Suprapubic skin (tissue), 4 donors: ENCODE measurements around the gene DAAM2. TPM values are rescaled to one million over a fixed set of nuclear protein-coding genes. Genes with fewer than 3 reads are reported as not detected.

Experiments used
- DNase-seq, 2 donors: peaks; one replicate each; pipeline ENCODE4 v3.0.0-alpha.2; 2019; ENCODE audit warnings: low spot score in 2 of 2
- H3K27ac ChIP-seq: fragments of 200-600 bp; sonication (generic); one replicate; pipeline ENCODE4 v1.5.1; 2019
- H3K27me3 ChIP-seq: fragments of 200-600 bp; sonication (generic); one replicate; pipeline ENCODE4 v1.5.1; 2019
- H3K36me3 ChIP-seq: fragments of 200-600 bp; sonication (generic); one replicate; pipeline ENCODE4 v1.5.1; 2019
- H3K4me1 ChIP-seq: fragments of 200-600 bp; sonication (generic); one replicate; pipeline ENCODE4 v1.5.1; 2019
- H3K4me3 ChIP-seq: fragments of 200-600 bp; sonication (generic); one replicate; pipeline ENCODE4 v1.5.1; 2019; ENCODE audit warnings: mild to moderate bottlenecking
- H3K9me3 ChIP-seq: fragments of 200-600 bp; sonication (generic); one replicate; pipeline ENCODE4 v1.5.1; 2019
- EP300 ChIP-seq: sonication (generic); formaldehyde crosslinking; IDR thresholded peaks from one replicate; pipeline ENCODE4 v1.6.1; 2017; ENCODE audit warnings: antibody characterized with exemption
- POLR2A ChIP-seq, 2 donors: fragments of 450-650 bp; IDR thresholded peaks; one replicate each; pipeline ENCODE4 v1.6.1; 2017; ENCODE audit warnings: antibody characterized with exemption in 2 of 2, mild to moderate bottlenecking in 2 of 2, moderate library complexity in 2 of 2
- POLR2AphosphoS5 ChIP-seq, 3 donors: sonication (generic); formaldehyde crosslinking; IDR thresholded peaks; one replicate each; pipeline ENCODE4 v1.6.1; 2017; ENCODE audit warnings: antibody characterized with exemption in 3 of 3
- WGBS: methylation state at CpG from one replicate; pipeline ENCODE4 v1.1.5; 2018; 5-methylcytosine and 5-hydroxymethylcytosine counted together
- total RNA-seq, 4 donors: library from RNA; depleted of rRNA; stranded (reverse); fragments of >200 nt; gene quantifications; one replicate each; pipeline ENCODE4 v1.1.0, GENCODE V29; 2016
- TF ChIP-seq, protein P1 (sequence below), 2 donors: fragments of 200-600 bp in 1 of 2; fragments of 450-650 bp in 1 of 2; sonication (generic) in 1 of 2; IDR thresholded peaks; one replicate each; pipeline ENCODE4 v1.5.1; 2016 to 2019; ENCODE audit warnings: antibody characterized with exemption in 2 of 2, mild to moderate bottlenecking in 1 of 2, moderate library complexity in 1 of 2

DAAM2 gene
- total RNA-seq, 4 donors from 2014 or later = 4.7 to 17.6 (median 9.9) TPM

GRCh38 chr6:39893286-39893685 lies 101.1 kb downstream of the DAAM2 start:
- Histone ChIP-seq H3K27me3 (no peaks in the 10 kb centered on the region), H3K4me3 (no peak overlapping the region), H3K4me1 (no peaks in the 10 kb centered on the region), H3K9me3 (no peaks in the 10 kb centered on the region), H3K27ac (no peak overlapping the region), H3K36me3 (peaks cover 17% of the 10 kb centered on the region)
- WGBS = 85% methylated on average over 8 of the region's 8 CpGs
- TF ChIP-seq POLR2AphosphoS5 (IDR thresholded peaks at IDR 0.05) (no peak), EP300 (no peak), POLR2A (IDR thresholded peaks at IDR 0.05) (no peak)
- TF ChIP-seq, protein P1, sequence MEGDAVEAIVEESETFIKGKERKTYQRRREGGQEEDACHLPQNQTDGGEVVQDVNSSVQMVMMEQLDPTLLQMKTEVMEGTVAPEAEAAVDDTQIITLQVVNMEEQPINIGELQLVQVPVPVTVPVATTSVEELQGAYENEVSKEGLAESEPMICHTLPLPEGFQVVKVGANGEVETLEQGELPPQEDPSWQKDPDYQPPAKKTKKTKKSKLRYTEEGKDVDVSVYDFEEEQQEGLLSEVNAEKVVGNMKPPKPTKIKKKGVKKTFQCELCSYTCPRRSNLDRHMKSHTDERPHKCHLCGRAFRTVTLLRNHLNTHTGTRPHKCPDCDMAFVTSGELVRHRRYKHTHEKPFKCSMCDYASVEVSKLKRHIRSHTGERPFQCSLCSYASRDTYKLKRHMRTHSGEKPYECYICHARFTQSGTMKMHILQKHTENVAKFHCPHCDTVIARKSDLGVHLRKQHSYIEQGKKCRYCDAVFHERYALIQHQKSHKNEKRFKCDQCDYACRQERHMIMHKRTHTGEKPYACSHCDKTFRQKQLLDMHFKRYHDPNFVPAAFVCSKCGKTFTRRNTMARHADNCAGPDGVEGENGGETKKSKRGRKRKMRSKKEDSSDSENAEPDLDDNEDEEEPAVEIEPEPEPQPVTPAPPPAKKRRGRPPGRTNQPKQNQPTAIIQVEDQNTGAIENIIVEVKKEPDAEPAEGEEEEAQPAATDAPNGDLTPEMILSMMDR (IDR thresholded peaks at IDR 0.05) = no peak
- DNase-seq = no peak

GRCh38 chr6:39896701-39897100 lies 104.5 kb downstream of the DAAM2 start:
- no peak for TF ChIP-seq POLR2AphosphoS5 (IDR thresholded peaks at IDR 0.05)
- TF ChIP-seq, protein P1 (IDR thresholded peaks at IDR 0.05) = no peak
- no peak for TF ChIP-seq POLR2A (IDR thresholded peaks at IDR 0.05)
- no peak for TF ChIP-seq EP300
- Histone ChIP-seq H3K4me1 (no peaks in the 10 kb centered on the region), H3K36me3 (peaks cover 35% of the 10 kb centered on the region), H3K27ac (no peak overlapping the region), H3K27me3 (no peaks in the 10 kb centered on the region), H3K9me3 (no peaks in the 10 kb centered on the region), H3K4me3 (no peak overlapping the region)
- DNase-seq = peak in 1 of 2 donors; percentile 61
- WGBS = 85% methylated on average over 12 of the region's 12 CpGs

GRCh38 chr6:39897698-39898097 lies 105.5 kb downstream of the DAAM2 start:
- Histone ChIP-seq H3K4me1 (no peaks in the 10 kb centered on the region), H3K27ac (no peak overlapping the region), H3K27me3 (no peaks in the 10 kb centered on the region), H3K4me3 (no peak overlapping the region), H3K36me3 (peaks cover 36% of the 10 kb centered on the region), H3K9me3 (no peaks in the 10 kb centered on the region)
- DNase-seq = peak in 1 of 2 donors; percentile 29
- TF ChIP-seq POLR2AphosphoS5 (IDR thresholded peaks at IDR 0.05) (no peak), POLR2A (IDR thresholded peaks at IDR 0.05) (no peak), EP300 (no peak)
- TF ChIP-seq, protein P1 (IDR thresholded peaks at IDR 0.05) = no peak
- 87% methylated on average over 3 of the region's 3 CpGs for WGBS

DNA sequence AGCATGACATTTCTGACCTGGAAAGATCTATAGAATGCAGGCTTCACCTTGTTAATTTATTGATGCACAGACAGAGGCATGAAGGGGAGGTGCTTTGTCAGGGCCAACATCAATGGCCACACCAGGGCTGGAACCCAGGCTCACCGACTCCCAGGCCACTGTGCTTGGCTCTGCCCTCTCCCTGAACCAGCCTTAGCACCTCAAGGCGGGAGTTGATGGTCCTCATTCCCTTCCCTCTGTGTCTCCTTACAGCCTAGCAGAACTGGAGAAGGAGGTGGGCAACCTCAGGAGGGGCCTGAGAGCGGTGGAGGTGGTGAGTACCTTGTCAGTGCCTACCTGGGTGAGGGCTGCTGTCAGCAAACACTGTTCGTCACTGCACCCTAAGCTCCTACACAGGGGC lies 106.4 kb downstream of the DAAM2 start:
- Histone ChIP-seq H3K4me1 (no peaks in the 10 kb centered on the region), H3K27me3 (no peaks in the 10 kb centered on the region), H3K36me3 (peaks cover 40% of the 10 kb centered on the region), H3K27ac (no peak overlapping the region), H3K9me3 (no peaks in the 10 kb centered on the region), H3K4me3 (no peak overlapping the region)
- no peak for TF ChIP-seq POLR2AphosphoS5 (IDR thresholded peaks at IDR 0.05)
- TF ChIP-seq, protein P1 (IDR thresholded peaks at IDR 0.05) = no peak
- no peak for TF ChIP-seq EP300
- no peak for TF ChIP-seq POLR2A (IDR thresholded peaks at IDR 0.05)
- DNase-seq = peak in 1 of 2 donors; percentile 50
- WGBS = 88% methylated on average over 4 of the region's 4 CpGs

DNA sequence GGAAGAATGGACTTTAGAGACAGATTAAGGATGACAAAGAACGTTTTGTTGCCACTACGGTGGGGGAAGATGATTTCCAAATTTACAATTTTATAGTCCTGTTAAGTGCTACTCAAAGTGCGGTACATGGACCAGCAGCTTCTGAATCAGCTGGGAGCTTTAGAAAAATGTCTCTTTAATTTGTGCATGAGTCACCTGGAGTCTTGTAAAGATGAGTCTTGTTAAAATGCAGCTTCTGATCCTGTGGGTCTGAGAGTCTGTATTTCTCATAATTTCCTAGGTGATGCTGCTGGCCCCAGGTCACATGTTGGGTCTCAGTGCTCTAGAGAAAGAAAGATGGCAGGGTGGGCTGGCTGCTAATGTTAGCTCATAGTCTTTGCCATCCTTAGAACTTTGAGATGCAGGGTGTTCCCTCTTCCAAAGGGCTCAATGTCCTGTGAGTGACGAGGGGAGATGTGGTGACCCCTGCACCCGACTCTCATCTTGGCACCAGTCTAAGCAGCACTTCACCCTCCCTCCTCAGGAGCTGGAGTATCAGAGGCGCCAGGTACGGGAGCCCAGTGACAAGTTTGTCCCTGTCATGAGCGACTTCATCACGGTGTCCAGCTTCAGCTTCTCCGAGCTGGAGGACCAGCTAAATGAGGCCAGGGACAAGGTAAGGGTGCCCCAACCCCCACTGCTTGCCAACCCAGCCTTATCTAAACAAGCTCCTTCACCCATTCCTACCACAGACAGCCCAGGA lies 107.5 kb downstream of the DAAM2 start:
- H3K4me3 ChIP-seq = no peak overlapping the region
- TF ChIP-seq EP300 (no peak), POLR2AphosphoS5 (IDR thresholded peaks at IDR 0.05) (no peak), POLR2A (IDR thresholded peaks at IDR 0.05) (no peak)
- TF ChIP-seq, protein P1 (IDR thresholded peaks at IDR 0.05) = no peak
- WGBS = 82% methylated on average over 10 of the region's 10 CpGs
- no peak overlapping the region for H3K27ac ChIP-seq
- no peaks in the 10 kb centered on the region for H3K27me3 ChIP-seq
- H3K36me3 ChIP-seq = peaks cover 40% of the 10 kb centered on the region
- no peaks in the 10 kb centered on the region for H3K4me1 ChIP-seq
- no peaks in the 10 kb centered on the region for H3K9me3 ChIP-seq
- DNase-seq = peak in 1 of 2 donors; percentile 61
